ENCODE data around the gene FOLR3.

Gene FOLR3

DNA sequence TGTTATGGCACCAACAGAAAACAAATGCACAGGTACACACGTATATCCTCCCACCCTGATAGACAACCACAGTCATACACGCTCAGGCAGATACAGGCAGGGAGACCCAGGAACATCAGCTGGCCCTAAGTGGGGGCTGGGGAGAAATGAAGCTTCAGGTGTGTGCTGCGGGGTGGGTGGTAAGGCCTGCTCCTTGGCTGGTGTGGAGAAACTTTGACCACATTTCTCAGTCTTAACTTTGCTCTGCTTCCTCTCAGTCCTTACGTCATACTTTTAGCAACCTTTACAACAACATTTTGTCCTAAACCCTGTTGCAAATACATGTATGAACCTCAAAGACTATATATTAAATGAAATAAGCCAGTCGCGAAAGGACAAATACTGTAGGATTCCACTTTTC lies 16.3 kb upstream of the FOLR3 start:
- no peak overlapping the region for H3K27ac ChIP-seq (ENCODE audit: extremely low read depth, low read depth, low read length)
- H3K4me3 ChIP-seq (ENCODE audit: low read depth, low read length) = no peak overlapping the region
- no peaks in the 10 kb centered on the region for H3K4me1 ChIP-seq (ENCODE audit: control insufficient read depth, insufficient read depth, low read length)
- H3K9me3 ChIP-seq (ENCODE audit: control insufficient read depth, insufficient read depth, low read depth, low read length) = no peaks in the 10 kb centered on the region
- TF ChIP-seq KLF10 (tag by site-specific recombination; IDR thresholded peaks at IDR 0.05) (no peak), ZNF654 (tag by site-specific recombination; IDR thresholded peaks at IDR 0.05; ENCODE audit: low read depth) (no peak), ZNF2 (tag by site-specific recombination; IDR thresholded peaks at IDR 0.05) (no peak), ZNF37A (tag by site-specific recombination; IDR thresholded peaks at IDR 0.05) (no peak), ZNF76 (tag by site-specific recombination; IDR thresholded peaks at IDR 0.05; ENCODE audit: borderline replicate concordance, low read depth) (no peak), ZNF624 (tag by site-specific recombination; IDR thresholded peaks at IDR 0.05) (no peak), PRDM1 (tag by site-specific recombination; IDR thresholded peaks at IDR 0.05) (no peak), WT1 (tag by site-specific recombination; IDR thresholded peaks at IDR 0.05) (no peak), ZBTB8A (tag by site-specific recombination; IDR thresholded peaks at IDR 0.05) (no peak), ZXDB (tag by site-specific recombination; IDR thresholded peaks at IDR 0.05) (no peak), EGR2 (tag by site-specific recombination; IDR thresholded peaks at IDR 0.05; ENCODE audit: low read depth) (no peak), ZNF558 (tag by site-specific recombination; IDR thresholded peaks at IDR 0.05) (no peak), ZSCAN30 (tag by site-specific recombination; IDR thresholded peaks at IDR 0.05) (no peak), OVOL3 (tag by site-specific recombination; IDR thresholded peaks at IDR 0.05) (no peak)
- TF ChIP-seq, protein P1, sequence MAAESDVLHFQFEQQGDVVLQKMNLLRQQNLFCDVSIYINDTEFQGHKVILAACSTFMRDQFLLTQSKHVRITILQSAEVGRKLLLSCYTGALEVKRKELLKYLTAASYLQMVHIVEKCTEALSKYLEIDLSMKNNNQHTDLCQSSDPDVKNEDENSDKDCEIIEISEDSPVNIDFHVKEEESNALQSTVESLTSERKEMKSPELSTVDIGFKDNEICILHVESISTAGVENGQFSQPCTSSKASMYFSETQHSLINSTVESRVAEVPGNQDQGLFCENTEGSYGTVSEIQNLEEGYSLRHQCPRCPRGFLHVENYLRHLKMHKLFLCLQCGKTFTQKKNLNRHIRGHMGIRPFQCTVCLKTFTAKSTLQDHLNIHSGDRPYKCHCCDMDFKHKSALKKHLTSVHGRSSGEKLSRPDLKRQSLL (tag by site-specific recombination; IDR thresholded peaks at IDR 0.05) = no peak
- no peaks in the 10 kb centered on the region for H3K36me3 ChIP-seq (ENCODE audit: control insufficient read depth in 2 of 2, insufficient read depth in 1 of 2, low read length in 2 of 2)
- ChIA-PET POLR2A (no interaction called here), CTCF (interaction anchor here (0.8 to 1.6 kb wide), 3 partner anchors 28 to 312 kb away, joined by 3 to 5 read pairs (median 4); no protein-coding TSS in a partner anchor)

DNA sequence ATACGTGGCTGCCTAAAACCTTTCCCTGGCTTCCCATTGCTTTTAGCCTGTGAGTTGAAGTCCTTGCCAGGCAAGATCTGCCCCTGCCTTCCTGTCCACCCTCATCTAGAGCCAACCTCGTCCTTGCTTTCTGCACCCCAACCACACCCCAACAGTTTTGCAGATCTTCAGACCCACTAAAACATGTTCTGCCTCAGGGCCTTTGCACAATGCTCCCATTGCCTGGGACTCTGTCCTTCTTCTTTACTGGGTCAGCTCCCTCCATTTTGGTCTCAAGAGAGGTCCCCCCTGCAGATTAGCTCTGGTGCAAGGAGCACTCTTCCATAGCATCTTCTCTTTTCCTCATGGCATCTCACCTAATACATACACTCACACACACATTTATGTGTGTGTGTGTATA lies 14.6 kb upstream of the FOLR3 start:
- Histone ChIP-seq H3K36me3 (ENCODE audit: control insufficient read depth in 2 of 2, insufficient read depth in 1 of 2, low read length in 2 of 2) (no peaks in the 10 kb centered on the region), H3K4me3 (ENCODE audit: low read depth, low read length) (no peak overlapping the region), H3K9me3 (ENCODE audit: control insufficient read depth, insufficient read depth, low read depth, low read length) (no peaks in the 10 kb centered on the region), H3K4me1 (ENCODE audit: control insufficient read depth, insufficient read depth, low read length) (no peaks in the 10 kb centered on the region), H3K27ac (ENCODE audit: extremely low read depth, low read depth, low read length) (no peak overlapping the region)
- ChIA-PET CTCF (no interaction called here), POLR2A (no interaction called here)
- TF ChIP-seq ZNF623 (tag by site-specific recombination; IDR thresholded peaks at IDR 0.05) (peak; percentile 64), FEZF1 (tag by site-specific recombination; IDR thresholded peaks at IDR 0.05) (no peak)

DNA sequence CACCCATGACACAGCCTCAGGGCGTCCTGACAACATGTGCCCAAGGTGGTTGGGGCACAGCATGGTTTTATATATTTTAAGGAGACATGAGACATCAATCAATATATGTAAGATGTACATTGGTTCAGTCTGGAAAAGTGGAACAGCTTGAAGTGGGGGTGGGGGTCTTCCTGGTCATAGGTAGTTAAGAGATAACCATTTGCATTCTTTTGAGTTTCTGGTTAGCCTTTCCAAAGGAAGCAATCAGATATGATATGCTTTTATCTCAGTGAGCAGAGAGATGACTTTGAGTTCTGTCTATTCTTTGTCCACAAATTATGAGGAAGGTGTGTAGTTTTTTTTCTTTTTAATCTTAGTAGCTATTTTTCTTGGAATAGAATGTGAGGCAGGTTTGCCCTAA lies 12.9 kb upstream of the FOLR3 start:
- no peak overlapping the region for H3K27ac ChIP-seq (ENCODE audit: extremely low read depth, low read depth, low read length)
- no peak overlapping the region for H3K4me3 ChIP-seq (ENCODE audit: low read depth, low read length)
- H3K36me3 ChIP-seq (ENCODE audit: control insufficient read depth in 2 of 2, insufficient read depth in 1 of 2, low read length in 2 of 2) = no peaks in the 10 kb centered on the region
- CTCF ChIA-PET = no interaction called here
- TF ChIP-seq ZNF311 (tag by site-specific recombination; IDR thresholded peaks at IDR 0.05; ENCODE audit: borderline replicate concordance) (no peak), ZNF266 (tag by site-specific recombination; IDR thresholded peaks at IDR 0.05; ENCODE audit: low read depth) (no peak), ZNF140 (tag by site-specific recombination; IDR thresholded peaks at IDR 0.05) (no peak), ZIC2 (tag by site-specific recombination; IDR thresholded peaks at IDR 0.05) (no peak), ZNF555 (tag by site-specific recombination; conservative IDR thresholded peaks at IDR 0.05) (no peak), ZNF157 (tag by site-specific recombination; IDR thresholded peaks at IDR 0.05) (no peak), ZNF19 (tag by site-specific recombination; IDR thresholded peaks at IDR 0.05; ENCODE audit: low read depth) (no peak), YY2 (tag by site-specific recombination; IDR thresholded peaks at IDR 0.05) (no peak), ZNF24 (tag by site-specific recombination; IDR thresholded peaks at IDR 0.05) (no peak), ZNF785 (tag by site-specific recombination; IDR thresholded peaks at IDR 0.05) (no peak), ZNF560 (tag by site-specific recombination; IDR thresholded peaks at IDR 0.05; ENCODE audit: borderline replicate concordance) (no peak), ZNF48 (tag by site-specific recombination; IDR thresholded peaks at IDR 0.05) (no peak)
- TF ChIP-seq, protein P2, sequence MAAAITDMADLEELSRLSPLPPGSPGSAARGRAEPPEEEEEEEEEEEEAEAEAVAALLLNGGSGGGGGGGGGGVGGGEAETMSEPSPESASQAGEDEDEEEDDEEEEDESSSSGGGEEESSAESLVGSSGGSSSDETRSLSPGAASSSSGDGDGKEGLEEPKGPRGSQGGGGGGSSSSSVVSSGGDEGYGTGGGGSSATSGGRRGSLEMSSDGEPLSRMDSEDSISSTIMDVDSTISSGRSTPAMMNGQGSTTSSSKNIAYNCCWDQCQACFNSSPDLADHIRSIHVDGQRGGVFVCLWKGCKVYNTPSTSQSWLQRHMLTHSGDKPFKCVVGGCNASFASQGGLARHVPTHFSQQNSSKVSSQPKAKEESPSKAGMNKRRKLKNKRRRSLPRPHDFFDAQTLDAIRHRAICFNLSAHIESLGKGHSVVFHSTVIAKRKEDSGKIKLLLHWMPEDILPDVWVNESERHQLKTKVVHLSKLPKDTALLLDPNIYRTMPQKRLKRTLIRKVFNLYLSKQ (tag by site-specific recombination; IDR thresholded peaks at IDR 0.05; ENCODE audit: borderline replicate concordance) = no peak
- TF ChIP-seq, protein P3, sequence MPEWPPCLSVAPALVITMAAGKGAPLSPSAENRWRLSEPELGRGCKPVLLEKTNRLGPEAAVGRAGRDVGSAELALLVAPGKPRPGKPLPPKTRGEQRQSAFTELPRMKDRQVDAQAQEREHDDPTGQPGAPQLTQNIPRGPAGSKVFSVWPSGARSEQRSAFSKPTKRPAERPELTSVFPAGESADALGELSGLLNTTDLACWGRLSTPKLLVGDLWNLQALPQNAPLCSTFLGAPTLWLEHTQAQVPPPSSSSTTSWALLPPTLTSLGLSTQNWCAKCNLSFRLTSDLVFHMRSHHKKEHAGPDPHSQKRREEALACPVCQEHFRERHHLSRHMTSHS (tag by site-specific recombination; IDR thresholded peaks at IDR 0.05) = no peak
- TF ChIP-seq, protein P4, sequence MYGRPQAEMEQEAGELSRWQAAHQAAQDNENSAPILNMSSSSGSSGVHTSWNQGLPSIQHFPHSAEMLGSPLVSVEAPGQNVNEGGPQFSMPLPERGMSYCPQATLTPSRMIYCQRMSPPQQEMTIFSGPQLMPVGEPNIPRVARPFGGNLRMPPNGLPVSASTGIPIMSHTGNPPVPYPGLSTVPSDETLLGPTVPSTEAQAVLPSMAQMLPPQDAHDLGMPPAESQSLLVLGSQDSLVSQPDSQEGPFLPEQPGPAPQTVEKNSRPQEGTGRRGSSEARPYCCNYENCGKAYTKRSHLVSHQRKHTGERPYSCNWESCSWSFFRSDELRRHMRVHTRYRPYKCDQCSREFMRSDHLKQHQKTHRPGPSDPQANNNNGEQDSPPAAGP (tag by site-specific recombination; IDR thresholded peaks at IDR 0.05) = no peak
- H3K9me3 ChIP-seq (ENCODE audit: control insufficient read depth, insufficient read depth, low read depth, low read length) = no peaks in the 10 kb centered on the region
- H3K4me1 ChIP-seq (ENCODE audit: control insufficient read depth, insufficient read depth, low read length) = no peaks in the 10 kb centered on the region
- POLR2A ChIA-PET = no interaction called here

Measured in HEK293 (cell line).